ENCODE data around the gene PAIP1.
"Not testable (repeated sequence)": the region's sequence is repeated elsewhere in the genome, so short reads cannot be mapped to it uniquely, and the experiment has no call there.

Gene PAIP1, protein sequence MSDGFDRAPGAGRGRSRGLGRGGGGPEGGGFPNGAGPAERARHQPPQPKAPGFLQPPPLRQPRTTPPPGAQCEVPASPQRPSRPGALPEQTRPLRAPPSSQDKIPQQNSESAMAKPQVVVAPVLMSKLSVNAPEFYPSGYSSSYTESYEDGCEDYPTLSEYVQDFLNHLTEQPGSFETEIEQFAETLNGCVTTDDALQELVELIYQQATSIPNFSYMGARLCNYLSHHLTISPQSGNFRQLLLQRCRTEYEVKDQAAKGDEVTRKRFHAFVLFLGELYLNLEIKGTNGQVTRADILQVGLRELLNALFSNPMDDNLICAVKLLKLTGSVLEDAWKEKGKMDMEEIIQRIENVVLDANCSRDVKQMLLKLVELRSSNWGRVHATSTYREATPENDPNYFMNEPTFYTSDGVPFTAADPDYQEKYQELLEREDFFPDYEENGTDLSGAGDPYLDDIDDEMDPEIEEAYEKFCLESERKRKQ

DNA sequence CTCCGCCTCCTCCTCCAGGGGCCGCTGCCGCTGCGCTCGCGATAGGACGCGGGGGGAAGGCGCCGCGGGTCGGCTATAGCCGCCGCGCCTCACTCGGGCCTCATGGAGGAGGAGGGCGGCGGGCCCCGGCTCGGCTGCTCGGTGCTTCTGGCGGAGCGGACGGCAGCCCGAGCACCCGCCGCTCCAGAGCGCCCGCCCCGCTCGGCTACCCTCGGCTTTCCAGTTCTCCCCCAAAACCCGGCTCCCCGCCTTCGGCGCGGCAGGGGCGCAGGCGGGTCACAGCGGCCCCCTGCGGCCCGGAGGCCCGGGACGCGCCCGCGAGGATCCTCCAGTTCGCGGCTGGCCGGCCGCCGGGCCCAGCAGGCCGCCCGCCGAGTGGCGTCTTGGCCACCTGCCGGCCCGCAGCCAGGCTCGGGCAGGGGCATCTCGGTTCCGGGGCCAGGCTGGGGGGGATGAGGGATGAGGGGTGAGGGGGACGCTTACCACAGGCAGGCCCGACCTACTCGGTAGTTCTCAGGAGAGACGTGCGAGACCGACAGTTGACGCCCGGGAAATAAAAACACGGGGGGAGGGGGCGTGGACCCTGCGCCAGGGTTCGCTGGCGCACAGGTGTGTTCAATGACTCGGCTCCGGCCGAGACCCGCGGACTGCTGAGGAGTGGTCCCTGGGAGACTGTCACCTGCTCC lies at the start of gene PAIP1:
TSS of gene PAIP1 (minus strand) at position 221 of the 686 bp plus-strand sequence. CDS start 231 bp downstream, outside the sequence.
- DNase-seq (ENCODE audit: low read depth) = peak; percentile 68

DNA sequence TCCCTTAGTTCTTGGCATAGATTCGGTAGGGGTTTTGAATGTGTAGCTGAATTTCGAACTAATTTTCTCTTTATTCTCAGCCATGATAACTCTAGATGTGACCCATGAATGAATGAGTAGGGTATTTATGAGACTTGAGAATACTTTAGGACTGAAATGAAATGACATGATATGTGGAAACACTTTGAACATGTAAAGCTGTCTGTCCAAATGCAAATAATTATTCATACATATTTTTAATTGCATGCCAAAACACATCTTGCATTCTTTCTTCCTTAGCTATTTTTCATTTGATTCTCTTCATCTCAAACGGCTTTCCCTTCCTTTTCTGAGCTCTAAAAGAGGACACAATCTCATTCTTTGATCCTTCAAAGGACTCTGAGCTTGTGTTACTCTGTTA lies 49.5 kb upstream of the PAIP1 start:
- DNase-seq (ENCODE audit: low read depth) = no peak

- DNase-seq (ENCODE audit: low read depth) = no peak
Observed at GRCh38 chr5:43604699-43605098, 47.8 kb upstream of the PAIP1 start.

GRCh38 chr5:43603344-43604217 lies 46.7 kb upstream of the PAIP1 start:
- DNase-seq (ENCODE audit: low read depth) = peak; percentile 57

DNA sequence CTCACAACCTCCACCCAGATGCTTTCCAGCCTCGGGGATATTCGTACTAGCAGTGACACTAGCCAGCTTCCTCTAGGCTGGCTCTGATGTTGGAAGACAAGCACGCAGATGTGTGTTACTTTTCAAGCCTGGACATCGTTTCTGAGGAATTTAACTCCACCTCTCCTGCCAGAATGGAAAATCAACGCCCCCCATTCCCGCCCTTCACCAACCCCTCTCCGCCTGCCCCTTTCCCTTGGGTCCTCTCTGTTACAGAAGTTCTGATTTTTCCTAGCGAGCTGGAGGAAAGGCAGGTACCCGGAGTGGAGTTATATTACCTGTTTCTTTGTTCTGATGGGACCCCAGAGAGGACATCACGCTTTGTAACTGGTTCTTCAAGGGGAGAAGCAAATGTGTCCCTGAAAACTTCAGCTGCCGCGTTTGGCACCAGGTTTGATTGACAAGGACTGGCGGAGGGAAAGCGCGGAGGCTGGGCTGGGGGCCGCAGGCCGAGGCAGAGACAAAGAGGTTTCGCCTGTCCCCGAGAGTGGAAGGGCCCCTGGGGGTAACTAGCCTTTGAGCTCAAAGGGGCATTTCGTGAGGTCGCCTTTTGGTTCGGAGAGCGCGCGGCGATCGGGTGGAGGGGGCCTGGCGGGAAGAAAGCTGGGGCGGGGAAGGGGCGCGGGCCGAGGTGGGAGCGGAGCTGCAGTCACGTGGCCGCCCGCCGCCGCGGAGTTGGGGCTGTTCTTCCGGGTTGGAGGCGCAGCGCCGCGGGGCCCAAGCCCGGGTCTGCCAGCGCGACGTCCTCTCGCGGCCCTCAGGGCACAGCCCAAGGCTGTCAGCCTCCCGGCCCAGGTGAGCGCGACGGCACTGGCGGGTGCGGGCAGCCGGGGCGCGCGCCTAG lies 45.8 kb upstream of the PAIP1 start, which contains the start of gene NNT:
TSS of gene NNT (plus strand) at position 720 of the 883 bp plus-strand sequence. CDS start 6,016 bp downstream, outside the sequence.
- DNase-seq (ENCODE audit: low read depth) = peak; percentile 63

- no peak for DNase-seq (ENCODE audit: low read depth)
Observed at GRCh38 chr5:43601454-43602260, 44.8 kb upstream of the PAIP1 start.

DNA sequence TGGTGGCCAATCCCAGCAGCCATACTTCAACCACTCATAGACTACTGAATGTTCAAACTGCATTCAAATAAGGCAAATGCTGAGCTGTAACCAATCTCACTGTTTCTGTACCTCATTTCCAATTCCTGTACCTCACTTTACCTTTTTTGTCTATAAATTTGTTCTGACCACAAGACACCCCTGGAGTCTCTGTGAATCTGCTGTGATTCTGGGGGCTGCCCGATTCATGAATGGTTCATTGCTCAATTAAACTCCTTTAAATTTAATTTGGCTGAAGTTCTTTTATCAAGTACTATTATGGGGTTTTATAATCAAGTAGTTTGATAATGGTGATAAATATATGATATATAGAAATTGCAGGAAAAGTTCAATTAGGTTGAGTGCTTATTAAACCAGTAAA lies 42.0 kb upstream of the PAIP1 start:
- DNase-seq (ENCODE audit: low read depth) = not testable (repeated sequence)

DNA sequence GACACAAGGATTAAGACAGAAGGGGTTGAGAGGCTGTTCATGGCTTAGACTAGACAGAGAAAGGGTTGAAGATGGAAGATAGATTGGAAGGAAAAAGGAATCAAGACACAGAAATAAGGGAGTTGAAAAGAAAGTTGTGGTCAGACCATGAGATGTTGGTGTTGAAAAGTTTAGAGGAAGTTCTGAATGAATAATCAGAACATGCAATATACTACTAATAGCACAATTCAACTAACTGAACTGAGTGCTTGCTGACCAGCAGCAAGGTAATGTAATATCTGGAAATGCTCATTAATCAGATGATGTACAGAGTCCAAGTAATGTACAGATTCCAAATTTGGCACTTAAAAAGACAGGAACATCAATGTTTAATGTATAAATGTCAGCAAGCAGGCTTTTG lies 35.5 kb upstream of the PAIP1 start:
- no peak for DNase-seq (ENCODE audit: low read depth)

- DNase-seq (ENCODE audit: low read depth) = no peak
Observed at GRCh38 chr5:43590700-43591099, 33.8 kb upstream of the PAIP1 start.

DNA sequence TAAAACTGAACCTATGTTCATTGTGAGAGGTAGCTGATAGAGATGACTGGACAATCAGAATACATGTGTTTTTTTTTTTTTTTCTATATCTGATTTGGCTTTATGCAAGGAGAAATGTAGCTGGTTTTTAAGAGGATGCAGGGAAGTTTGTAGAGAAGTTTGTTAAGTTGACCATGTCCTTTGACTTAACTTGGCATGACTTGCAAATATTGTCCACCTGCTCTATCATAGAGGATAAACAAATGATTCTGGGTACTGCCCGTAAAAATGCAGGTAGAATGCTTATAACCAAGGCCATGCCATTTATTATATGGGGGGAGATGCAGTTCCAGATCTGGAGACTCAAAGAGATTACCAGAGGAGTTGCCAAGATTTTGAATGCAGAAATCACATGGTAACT lies 32.4 kb upstream of the PAIP1 start:
- no peak for DNase-seq (ENCODE audit: low read depth)

DNA sequence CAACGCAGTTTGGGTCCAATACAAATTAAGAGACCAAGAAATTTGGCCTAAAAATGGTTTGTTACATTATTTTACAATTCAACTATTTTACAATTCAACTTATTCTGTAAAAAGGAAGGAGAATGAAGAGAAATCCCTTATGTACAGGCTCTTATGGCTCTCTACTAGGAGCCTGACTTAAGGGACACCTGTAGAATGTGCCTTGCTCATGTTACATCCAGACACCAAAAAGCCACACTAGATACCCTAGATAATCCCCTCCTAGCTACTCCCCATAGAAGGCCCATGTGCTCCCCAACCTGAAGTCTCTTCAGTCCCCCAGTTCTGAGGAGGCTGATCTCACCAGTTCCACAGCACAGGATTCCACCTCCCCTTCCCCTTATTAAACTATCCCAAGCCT lies 32.0 kb upstream of the PAIP1 start:
- no peak for DNase-seq (ENCODE audit: low read depth)

GRCh38 chr5:43584166-43584699 lies 27.4 kb upstream of the PAIP1 start:
- no peak for DNase-seq (ENCODE audit: low read depth)

DNA sequence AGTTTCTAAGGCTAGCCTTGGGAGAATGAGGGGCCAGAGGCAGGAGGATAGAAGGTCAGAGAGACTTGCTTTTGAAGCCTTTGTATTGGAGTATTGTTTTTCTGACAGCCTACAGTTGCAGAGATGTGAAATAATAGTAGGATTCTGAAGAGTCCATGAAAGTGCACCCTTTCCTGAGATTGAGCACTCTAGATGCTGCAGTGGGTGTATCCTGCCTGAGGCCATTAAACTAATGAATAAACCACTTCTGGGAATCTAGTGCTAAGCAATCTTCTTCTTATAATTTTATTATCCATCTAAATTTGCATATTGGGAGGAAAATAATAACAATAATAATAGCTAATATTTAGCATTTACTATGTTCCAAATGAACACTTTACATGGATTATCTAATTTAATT lies 26.8 kb upstream of the PAIP1 start:
- DNase-seq (ENCODE audit: low read depth) = no peak

DNA sequence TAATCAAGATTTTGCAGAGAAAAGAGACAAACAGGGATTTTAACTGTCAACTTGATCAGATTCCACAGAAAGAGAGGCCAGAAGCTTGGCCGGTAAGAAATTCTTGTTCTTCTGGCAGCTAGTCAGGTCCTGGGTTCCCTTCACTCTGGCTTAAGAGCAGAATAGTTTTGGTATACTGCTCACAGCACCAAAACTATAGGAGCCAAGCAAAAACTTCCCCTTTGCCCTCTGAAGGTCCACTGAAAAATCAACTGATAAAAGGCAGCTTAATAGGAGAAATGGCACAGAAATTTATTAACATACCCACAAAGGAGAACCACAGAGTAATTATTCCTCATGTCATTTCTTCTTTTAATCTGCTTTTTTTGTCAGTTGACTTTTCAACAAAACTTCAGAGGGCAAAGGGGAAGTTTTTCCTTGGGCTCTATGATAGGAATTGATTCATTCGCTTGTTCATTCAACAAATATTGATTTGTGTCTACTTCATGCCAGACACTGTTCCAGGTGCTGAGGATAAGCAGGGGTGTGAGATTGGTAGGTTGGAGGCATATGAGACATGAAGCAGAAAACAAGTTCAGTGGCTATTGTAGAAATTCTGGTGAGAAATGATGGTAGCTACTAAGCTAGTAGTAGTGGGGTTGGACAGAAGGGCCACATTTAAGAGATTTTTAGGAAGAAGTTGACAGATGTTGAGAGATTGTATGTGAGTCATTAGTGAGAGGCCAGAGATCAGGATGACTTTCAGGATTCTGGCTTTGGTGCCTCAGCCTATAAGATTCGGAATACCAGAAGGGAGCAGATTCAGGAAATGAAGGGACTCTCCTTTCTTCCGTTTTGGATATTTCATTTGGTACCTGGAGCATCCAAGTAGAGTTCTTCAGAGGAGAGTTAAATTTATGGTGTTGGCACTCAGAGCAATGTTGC lies 25.5 kb upstream of the PAIP1 start:
- no peak for DNase-seq (ENCODE audit: low read depth)

DNA sequence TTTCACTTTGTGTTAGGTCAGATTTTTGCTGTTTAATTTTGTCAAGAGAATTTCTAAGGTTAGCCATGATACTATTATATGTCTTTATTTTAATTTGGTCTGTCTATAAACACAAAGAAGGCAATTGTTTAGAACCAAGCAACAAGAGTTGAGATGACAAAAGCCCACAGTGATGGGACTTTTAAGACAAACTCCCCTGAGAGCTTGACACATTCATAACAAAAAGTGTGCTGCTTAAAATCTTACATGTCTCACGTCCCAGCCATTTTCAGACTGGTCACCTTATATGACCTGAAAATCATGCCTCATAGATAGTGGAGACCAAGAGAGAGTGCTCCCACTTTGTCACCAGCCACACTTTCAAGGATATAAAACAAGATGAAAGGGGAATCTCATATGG lies 24.5 kb upstream of the PAIP1 start:
- no peak for DNase-seq (ENCODE audit: low read depth)

DNA sequence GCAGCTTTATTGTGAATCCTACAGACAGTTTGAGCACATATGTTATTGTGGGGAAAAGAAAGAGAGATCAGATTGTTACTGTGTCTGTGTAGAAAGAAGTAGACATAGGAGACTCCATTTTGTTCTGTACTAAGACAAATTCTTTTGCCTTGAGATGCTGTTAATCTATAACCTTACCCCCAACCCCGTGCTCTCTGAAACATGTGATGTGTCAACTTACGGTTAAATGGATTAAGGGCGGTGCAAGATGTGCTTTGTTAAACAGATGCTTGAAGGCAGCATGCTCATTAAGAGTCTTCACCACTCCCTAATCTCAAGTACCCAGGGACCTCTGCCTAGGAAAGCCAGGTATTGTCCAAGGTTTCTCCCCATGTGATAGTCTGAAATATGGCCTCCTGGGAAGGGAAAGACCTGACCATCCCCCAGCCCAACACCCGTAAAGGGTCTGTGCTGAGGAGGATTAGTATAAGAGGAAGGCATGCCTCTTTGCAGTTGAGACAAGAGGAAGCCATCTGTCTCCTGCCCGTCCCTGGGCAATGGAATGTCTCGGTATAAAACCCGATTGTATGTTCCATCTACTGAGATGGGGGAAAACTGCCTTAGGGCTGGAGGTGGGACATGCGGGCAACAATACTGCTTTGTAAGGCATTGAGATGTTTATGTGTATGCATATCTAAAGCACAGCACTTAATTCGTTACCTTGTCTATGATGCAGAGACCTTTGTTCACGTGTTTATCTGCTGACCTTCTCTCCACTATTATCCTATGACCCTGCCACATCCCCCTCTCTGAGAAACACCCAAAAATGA lies 23.7 kb upstream of the PAIP1 start:
- DNase-seq (ENCODE audit: low read depth) = not testable (repeated sequence)

DNA sequence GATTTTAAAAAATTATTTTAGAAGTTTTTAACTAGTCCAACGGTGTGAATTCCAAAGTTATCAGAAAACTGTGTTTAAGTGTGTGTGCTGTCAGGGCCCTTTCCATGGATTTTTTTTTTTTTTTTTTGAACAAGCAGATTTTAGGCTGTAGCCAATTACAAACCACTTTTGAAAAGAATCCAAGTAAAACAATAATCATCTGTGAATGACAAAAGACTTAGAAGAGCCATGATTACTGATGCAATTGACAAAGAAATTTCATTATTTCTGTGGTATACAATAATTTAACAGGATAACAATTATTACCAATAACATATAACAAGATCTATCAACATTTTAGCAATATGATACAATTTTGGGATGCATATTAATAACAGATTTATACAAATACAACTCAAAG lies 16.2 kb upstream of the PAIP1 start:
- DNase-seq (ENCODE audit: low read depth) = no peak

DNA sequence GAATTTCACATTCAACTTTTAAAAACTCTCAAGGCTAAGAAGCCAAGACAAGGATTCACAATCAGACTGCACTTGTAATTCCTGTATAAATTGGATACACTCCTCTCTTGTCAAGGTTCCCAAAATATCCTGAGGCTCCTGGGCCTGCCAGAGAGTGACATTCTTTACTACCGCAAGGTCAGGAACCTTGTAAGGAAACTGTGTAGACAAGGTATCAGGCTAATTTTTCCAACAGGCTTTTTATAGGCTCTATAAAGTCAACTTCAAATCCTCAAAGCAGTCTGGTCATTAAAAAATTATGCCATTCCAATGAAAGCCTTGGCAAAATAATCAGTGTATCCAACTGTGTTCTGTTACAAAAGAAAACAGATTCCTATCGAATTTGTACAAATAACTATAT lies 15.5 kb upstream of the PAIP1 start:
- no peak for DNase-seq (ENCODE audit: low read depth)
